ES-I3 (cell line): ENCODE results near the gene LSMEM2.
A peak's percentile ranks its signal among the peaks of the same experiment; 100 is the strongest.

Experiments used
- H3K36me3 ChIP-seq: 2 replicates; pipeline ENCODE4 v1.6.1; 2013; ENCODE audit warnings: mild to moderate bottlenecking, low read length, control low read depth, moderate library complexity; ENCODE audit not compliant: insufficient read depth
- H3K4me1 ChIP-seq: 2 replicates; pipeline ENCODE4 v1.6.1; 2013; ENCODE audit warnings: mild to moderate bottlenecking, control low read depth, low read length; ENCODE audit not compliant: insufficient read depth
- H3K9ac ChIP-seq: 2 replicates; pipeline ENCODE4 v1.6.1; 2013; ENCODE audit warnings: low read depth, mild to moderate bottlenecking, low read length, moderate library complexity
- H3K9me3 ChIP-seq: 2 replicates; pipeline ENCODE4 v1.6.1; 2013; ENCODE audit warnings: mild to moderate bottlenecking, low read length, moderate library complexity; ENCODE audit not compliant: control insufficient read depth, insufficient read depth

LSMEM2 gene

GRCh38 chr3:50320853-50321335 is 42.0 kb downstream of the LSMEM2 start:
- peaks cover 9% of the 10 kb centered on the region for H3K36me3 ChIP-seq
- H3K9ac ChIP-seq = peak overlapping the region; percentile 89
- peaks cover 36% of the 10 kb centered on the region; the same call in 1 of the 2 replicates for H3K4me1 ChIP-seq
- no peaks in the 10 kb centered on the region for H3K9me3 ChIP-seq

- peaks cover 33% of the 10 kb centered on the region; the same call in 1 of the 2 replicates for H3K4me1 ChIP-seq
- H3K36me3 ChIP-seq = peaks cover 9% of the 10 kb centered on the region
These were observed 42.6 kb downstream of the LSMEM2 start for GRCh38 chr3:50321336-50322114.

GRCh38 chr3:50322115-50322385 is 43.2 kb downstream of the LSMEM2 start:
- peaks cover 32% of the 10 kb centered on the region; the same call in 1 of the 2 replicates for H3K4me1 ChIP-seq
- peak overlapping the region; percentile 89 for H3K9ac ChIP-seq
- H3K36me3 ChIP-seq = peaks cover 9% of the 10 kb centered on the region
- H3K9me3 ChIP-seq = no peaks in the 10 kb centered on the region

More at GRCh38 chr3:50321336-50322114, 42.6 kb downstream of the LSMEM2 start:
- peak overlapping the region; percentile 89 for H3K9ac ChIP-seq
- H3K9me3 ChIP-seq = no peaks in the 10 kb centered on the region

GRCh38 chr3:50322386-50323091 is 43.7 kb downstream of the LSMEM2 start, which contains the start of gene HYAL2:
Gene HYAL2, minus strand, starts transcription at chr3:50322745. Its CDS starts 2,256 bp downstream, at chr3:50320489.
- Histone ChIP-seq H3K9me3 (no peaks in the 10 kb centered on the region), H3K9ac (peak within 1 kb of the TSS; percentile 89), H3K36me3 (peaks cover 9% of the 10 kb centered on the region), H3K4me1 (peaks cover 27% of the 10 kb centered on the region; the same call in 1 of the 2 replicates)

GRCh38 chr3:50323092-50323600 is 44.3 kb downstream of the LSMEM2 start:
- Histone ChIP-seq H3K36me3 (peaks cover 9% of the 10 kb centered on the region), H3K9ac (peak overlapping the region; percentile 89; the same call in 1 of the 2 replicates), H3K9me3 (no peaks in the 10 kb centered on the region), H3K4me1 (peaks cover 22% of the 10 kb centered on the region; the same call in 1 of the 2 replicates)

- no peak overlapping the region for H3K9ac ChIP-seq
- peaks cover 9% of the 10 kb centered on the region for H3K36me3 ChIP-seq
- peaks cover 22% of the 10 kb centered on the region; the same call in 1 of the 2 replicates for H3K4me1 ChIP-seq
- H3K9me3 ChIP-seq = no peaks in the 10 kb centered on the region
These were observed 44.8 kb downstream of the LSMEM2 start for GRCh38 chr3:50323614-50324199.

- H3K4me1 ChIP-seq = peaks cover 22% of the 10 kb centered on the region; the same call in 1 of the 2 replicates
- H3K36me3 ChIP-seq = peaks cover 4% of the 10 kb centered on the region; the same call in 1 of the 2 replicates
- no peak overlapping the region for H3K9ac ChIP-seq
- no peaks in the 10 kb centered on the region for H3K9me3 ChIP-seq
These were observed 45.6 kb downstream of the LSMEM2 start for GRCh38 chr3:50324351-50325112.

GRCh38 chr3:50325113-50325480 is 46.2 kb downstream of the LSMEM2 start:
- H3K36me3 ChIP-seq = no peaks in the 10 kb centered on the region
- H3K9ac ChIP-seq = no peak overlapping the region
- no peaks in the 10 kb centered on the region for H3K9me3 ChIP-seq
- H3K4me1 ChIP-seq = peaks cover 17% of the 10 kb centered on the region; the same call in 1 of the 2 replicates

- H3K9me3 ChIP-seq = no peaks in the 10 kb centered on the region
- H3K9ac ChIP-seq = no peak overlapping the region
- H3K4me1 ChIP-seq = peaks cover 13% of the 10 kb centered on the region; the same call in 1 of the 2 replicates
- H3K36me3 ChIP-seq = no peaks in the 10 kb centered on the region
These were observed 46.8 kb downstream of the LSMEM2 start for GRCh38 chr3:50325497-50326181.

- H3K9me3 ChIP-seq = no peaks in the 10 kb centered on the region
- no peaks in the 10 kb centered on the region; the same call in 1 of the 2 replicates for H3K36me3 ChIP-seq
- no peak overlapping the region for H3K9ac ChIP-seq
- peaks cover 13% of the 10 kb centered on the region; the same call in 1 of the 2 replicates for H3K4me1 ChIP-seq
These were observed 47.3 kb downstream of the LSMEM2 start for GRCh38 chr3:50326182-50326541.

- no peaks in the 10 kb centered on the region; the same call in none of the 2 replicates for H3K36me3 ChIP-seq
- H3K9me3 ChIP-seq = no peaks in the 10 kb centered on the region
- peaks cover 13% of the 10 kb centered on the region; the same call in 1 of the 2 replicates for H3K4me1 ChIP-seq
- peak overlapping the region; percentile 88 for H3K9ac ChIP-seq
These were observed 48.2 kb downstream of the LSMEM2 start for GRCh38 chr3:50327129-50327528.

- H3K4me1 ChIP-seq = peaks cover 8% of the 10 kb centered on the region; the same call in 1 of the 2 replicates
- H3K9me3 ChIP-seq = no peaks in the 10 kb centered on the region
- H3K36me3 ChIP-seq = no peaks in the 10 kb centered on the region; the same call in none of the 2 replicates
- peak within 1 kb of the TSS; percentile 88 for H3K9ac ChIP-seq
These were observed 49.2 kb downstream of the LSMEM2 start, which contains the start of gene TUSC2 for GRCh38 chr3:50327943-50328691. Gene TUSC2, minus strand, starts transcription at chr3:50328223. Its CDS starts 124 bp downstream, at chr3:50328099.
